Pons (tissue), 1 donor: ENCODE results near the gene CPLX1.
"Not testable (repeated sequence)": the region's sequence is repeated elsewhere in the genome, so short reads cannot be mapped to it uniquely, and the experiment has no call there.

Source experiments
- DNase-seq: peaks from one replicate; pipeline ENCODE4 v3.0.0-alpha.2; 2016; ENCODE audit warnings: low spot score

The CPLX1 gene

DNA sequence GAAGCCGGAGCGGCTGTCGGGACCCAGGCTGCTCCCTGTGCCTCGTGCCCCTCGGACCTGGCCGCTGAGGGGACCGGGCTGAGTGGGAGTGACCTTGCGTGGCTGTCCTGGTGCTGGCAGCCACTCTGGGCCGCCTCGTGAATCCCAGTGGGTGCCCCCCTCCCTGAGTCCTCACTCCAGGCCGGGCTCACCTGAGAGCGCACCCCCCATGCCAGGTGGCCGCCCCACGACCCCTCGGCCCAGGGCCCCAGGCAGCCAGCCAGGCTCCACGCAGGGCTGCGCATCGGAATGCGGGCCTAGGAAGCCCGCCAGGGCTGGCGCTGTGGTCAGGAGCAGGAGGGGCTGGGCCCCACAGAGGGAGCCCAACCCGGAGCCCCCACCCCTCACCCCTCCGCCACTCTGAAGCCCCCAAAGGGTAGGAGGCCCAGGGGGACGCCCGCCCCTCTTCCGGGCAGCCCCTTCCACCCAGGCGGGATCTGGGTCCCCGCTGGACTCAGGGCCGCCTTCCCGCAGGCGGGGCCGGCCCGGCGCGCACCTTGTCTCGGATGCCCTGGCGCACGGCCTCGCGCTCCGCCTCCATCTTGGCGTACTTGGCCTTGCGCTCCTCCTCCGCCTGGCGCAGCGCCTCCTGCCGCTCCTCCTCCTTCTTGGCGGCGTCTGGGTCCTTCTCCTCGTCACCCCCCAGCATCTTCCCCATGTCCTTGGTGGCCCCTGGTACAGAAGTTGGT is 33.9 kb downstream of the CPLX1 start:
- no peak for DNase-seq

DNA sequence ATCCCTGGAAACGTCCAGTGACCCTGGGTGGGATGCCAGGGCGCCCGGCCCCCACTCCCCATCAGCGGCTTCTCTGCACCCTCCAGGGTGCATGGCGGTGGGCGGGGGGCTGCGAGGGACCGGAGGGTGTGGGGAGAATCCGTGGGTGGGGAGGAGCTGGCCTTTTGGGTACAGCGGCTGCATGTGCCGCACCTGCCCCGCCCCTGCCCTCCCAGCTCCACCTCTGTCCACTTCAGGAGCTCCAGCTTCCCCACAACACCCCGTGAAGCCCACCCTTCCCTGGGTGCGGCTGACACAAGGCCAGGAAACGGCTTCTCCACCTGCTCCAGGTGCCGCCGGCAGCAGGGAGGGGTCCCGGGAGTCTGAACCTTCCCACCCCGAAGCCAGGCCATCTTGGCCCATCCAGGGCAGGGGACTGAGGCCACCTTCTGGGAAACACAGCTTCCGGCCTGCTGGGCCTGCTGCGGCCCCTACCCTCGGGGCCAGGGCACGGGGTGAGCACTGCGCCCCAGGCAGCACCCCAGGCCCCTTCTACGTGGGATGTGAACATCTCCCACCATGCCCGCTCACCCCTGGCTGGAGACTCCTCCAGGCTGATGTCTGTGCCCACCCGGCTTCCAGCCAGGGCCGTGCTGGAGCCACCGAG is 34.6 kb downstream of the CPLX1 start:
- no peak for DNase-seq

- no peak for DNase-seq
Observed at GRCh38 chr4:790466-790820, 35.5 kb downstream of the CPLX1 start.

DNA sequence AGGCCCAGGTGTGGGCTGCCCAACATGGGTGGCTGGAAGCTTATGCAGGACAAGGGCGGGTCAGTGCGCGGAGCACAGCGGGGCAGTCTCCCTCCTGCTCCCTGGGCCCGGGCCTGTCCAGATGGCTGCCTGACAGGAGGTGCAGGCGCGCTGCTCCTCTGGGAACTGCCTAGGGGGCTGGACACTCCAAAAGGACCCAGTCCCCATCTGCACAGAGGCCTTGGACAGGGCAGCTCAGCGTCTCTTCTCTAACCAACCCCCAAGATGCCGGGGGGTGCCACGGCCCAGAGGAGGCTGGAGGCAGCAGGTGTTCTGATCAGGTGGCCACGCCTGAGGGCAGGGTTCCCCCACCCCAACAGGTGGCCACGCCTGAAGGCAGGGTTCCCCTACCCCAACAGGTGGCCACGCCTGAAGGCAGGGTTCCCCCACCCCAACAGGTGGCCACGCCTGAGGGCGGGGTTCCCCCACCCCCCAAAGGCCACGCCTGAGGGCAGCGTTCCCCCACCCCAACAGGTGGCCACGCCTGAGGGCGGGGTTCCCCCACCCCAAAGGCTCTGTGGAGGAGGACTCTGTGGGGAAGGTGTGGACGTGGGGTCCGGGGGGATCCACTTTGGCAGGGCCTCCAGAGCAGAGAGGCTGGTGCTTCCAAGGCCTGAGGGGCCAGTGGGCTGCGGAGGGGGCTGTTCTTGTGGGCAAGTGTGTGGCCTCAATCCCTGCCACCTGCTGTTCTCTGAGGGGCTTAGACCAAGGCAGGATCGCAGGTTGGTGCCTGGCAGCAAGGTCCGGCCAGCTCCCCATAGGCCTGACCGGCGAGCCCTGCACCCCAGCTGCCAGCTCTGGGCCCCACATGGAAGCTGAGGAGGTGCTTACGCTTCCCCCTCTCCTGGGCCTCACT is 36.1 kb downstream of the CPLX1 start:
- DNase-seq: no peak

DNA sequence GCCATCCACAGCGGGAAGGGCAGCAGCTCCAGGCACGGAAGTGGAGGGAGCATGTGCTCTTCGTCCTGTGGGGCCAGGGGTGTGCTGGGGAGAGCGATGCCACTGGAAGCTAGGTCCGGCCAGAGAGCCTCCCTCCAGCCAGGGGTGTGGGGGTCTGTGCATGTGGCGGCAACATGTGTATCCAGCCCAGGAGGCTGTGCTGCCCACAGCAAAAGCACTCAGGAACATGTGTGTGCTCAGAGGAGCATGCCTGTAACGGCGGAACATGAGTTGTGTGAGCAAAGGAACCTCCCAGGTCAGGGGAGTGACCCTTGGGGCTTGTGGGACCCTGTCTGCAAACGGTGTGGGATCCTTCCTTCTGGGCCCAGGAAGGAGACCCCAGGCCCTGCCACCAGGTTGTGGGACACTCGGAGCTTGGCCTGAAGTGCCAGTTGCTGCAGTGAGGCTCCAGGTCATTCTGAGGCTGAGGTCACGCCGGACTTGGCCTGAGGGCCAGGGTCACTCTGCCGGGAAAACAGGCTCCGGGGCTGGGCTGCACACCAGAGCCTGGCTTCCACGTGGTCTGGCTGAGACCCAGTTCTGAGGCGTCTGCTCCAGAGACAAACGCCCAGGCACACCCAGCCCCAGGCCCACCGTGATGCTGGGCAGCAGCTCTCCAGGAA is 37.2 kb downstream of the CPLX1 start:
- no peak for DNase-seq

GRCh38 chr4:788006-788635 is 37.8 kb downstream of the CPLX1 start:
- no peak for DNase-seq

DNA sequence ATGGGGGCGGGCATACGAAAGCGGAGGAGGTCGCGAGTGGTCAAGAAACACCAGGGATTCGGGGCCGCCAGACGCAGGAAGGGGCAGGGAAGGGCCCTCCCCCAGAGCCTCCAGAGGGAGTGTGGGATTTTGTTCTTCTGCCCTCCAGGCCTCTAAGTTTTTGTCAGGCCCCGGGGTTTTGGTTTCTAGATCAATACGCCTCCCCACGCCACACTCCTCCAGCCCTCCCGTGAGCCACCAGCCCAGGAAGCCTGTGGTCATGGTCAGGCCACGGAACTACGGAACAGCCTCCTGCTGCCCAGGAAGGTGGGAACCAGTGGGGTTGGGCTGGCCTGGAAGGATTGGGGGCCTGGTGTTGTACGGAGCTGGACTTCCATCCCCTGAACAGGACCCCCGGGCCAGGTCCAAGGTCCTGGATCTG is 38.4 kb downstream of the CPLX1 start:
- DNase-seq: no peak

GRCh38 chr4:786861-787300 is 39.0 kb downstream of the CPLX1 start:
- DNase-seq: no peak

DNA sequence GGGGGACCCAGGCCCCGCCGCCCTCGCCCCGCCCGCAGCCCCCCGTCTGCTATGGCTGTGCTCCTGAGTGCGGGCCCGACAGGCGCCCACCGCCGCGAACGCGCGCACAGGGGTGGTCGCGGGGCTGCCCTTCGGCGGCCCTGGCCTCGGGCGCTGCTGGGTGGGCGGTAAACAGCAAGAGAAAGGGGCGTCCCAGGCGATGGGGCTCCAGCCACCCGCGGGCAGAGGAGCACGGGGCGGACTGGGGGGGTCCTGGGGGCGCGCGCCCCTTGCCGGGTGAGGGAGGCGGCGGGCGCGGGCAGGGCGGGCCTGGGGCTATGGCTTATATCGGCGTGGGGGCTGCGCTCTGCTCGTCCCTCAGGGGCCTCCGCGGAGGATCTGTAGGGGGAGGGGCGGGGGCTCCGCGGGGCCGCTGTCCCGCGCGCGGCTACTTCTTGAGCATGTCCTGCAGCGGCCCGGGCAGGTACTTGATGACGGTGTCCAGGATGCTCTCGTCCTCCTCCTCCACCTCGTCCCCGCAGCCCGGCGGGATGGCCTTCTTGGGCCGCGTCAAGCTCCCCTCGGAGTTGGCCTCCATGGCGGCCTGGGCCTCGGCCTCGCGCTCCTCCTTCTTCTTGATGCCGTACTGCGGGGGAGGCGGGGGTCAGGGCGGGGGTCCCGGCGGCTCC is 39.7 kb downstream of the CPLX1 start:
- DNase-seq: no peak

DNA sequence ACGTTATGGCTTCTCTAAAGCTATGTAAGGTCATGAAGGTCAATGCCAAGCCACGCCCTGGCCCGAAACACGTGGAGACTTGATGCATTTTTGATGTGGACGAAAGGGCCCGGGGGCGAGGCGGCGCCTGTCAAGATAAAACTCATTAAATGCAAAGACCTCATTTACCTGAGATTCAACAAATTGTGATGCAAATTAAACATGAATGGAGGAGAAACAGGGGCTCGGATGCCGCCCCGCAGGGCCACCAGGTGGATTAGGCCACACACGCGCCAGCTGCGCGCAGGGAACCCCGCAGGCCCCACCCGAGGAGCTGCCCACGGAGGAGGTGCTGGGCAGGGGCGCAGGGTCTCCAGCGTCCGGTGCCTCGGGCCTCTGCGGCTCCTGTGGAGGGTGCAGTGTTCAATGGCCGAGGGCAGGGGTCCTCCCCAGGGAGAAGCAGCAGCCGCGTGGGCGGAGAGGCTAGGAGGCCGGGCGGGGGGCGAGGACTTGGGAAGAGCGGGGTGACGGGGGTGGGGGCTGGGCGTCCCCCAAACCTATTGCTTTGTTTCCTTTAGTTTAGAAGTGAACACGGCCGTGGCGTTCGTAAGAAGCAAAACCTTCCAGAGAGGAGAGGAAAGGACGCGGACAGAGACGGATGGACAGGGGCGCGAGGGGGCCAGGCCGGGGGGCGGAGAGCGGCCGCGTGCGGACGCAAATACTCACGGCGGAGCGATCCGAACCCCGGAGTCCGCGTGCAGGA is 40.4 kb downstream of the CPLX1 start:
- DNase-seq: no peak

- DNase-seq: no peak
Observed at GRCh38 chr4:784401-785331, 41.3 kb downstream of the CPLX1 start.

- DNase-seq: peak; percentile 99
Observed at GRCh38 chr4:781493-782216, 44.3 kb downstream of the CPLX1 start.

DNA sequence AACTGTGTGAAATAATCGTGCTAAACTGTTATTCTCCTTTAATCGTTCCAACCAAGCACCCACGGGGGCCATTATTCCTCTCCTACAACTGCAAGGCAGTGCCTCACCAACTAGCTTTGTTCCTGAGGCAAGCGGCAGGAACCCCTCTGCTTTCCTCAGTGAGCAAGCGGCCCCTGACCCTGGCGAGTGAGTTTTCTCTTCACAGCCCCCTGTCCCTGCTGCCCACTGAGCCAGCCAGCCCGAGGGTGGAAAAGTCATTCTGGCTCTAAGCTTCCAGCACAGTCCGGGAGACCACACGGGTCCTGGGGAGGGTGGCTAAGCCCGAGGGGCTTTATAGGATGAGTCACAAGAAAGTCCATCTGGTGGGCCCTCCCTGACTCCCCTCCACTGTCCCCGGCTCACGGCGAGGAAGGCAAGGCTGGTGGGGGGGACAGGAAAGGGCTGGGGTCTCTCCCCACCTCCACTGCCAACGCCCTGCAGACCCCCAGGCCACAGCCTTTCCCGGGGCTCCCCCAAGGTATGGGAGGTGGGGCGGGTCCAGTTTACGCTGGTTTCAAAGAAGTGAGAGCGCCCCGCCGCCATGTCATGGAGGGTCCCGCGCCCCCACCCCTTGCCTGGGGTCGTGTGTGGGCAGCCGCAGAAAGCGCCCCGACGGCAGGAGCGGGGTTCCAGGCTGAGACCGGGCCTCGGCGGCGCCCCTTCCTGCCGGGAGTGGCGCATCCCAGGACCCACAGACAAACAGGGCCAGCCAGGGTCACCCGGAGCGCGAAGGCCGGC is 45.0 kb downstream of the CPLX1 start:
- no peak for DNase-seq

- DNase-seq: not testable (repeated sequence)
Observed at GRCh38 chr4:780255-780654, 45.7 kb downstream of the CPLX1 start.

- DNase-seq: no peak
Observed at GRCh38 chr4:779555-779954, 46.4 kb downstream of the CPLX1 start.

DNA sequence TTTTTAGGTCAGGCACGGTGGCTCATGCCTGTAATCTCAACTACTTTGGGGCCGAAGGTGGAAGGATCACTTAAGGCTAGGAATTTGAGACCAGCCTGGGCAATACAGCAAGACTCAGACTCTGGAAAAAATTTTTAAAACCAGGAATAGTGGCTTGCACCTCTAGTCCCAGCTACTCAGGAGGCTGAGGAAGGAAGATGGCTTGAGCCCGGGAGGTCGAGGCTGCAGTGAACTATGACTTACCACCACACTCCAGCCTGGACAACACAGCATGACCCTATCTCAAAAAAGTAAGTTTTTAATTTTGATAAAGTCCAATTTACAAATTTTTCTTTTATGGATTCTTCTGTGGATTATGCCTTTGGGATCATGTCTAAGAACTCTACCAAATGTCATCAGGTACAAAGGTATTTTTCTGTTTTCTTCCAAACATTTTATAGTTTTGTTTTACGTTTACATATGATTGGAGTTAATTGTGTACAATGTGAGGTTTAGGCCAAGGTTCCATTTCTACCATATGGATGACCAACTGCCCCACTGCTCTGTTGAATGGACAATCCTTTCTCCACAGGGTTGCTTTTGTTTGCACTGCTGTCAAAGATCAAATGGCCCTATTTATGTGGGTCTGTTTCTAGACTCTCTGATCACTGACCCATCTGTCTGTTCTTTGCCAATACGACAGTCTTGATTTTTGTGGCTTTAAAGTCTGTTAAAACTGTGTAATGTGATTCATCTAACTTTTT is 48.2 kb downstream of the CPLX1 start:
- DNase-seq: peak; percentile 84
